GM12878 (cell line): ENCODE results near the gene NDUFV2. TPM values are rescaled to one million over a fixed set of nuclear protein-coding genes. Genes with fewer than 3 reads are reported as not detected.

Experiments
- ATAC-seq: fragments of 200-7000 bp; cut with Tn5 transposase; 3 replicates; pipeline ENCODE4 v1.9.1; 2020; ENCODE audit warnings: mild to moderate bottlenecking, moderate library complexity
- BruUV-seq: library from RNA; stranded (reverse); fragments of 400-500 nt; replicated peaks from 2 replicates; lab custom pipeline; 2021; lab: Mats Ljungman, UMichigan
- CTCF ChIA-PET: fragments of 300-600 bp; sonication (Branson Sonifier 250); formaldehyde crosslinking; extraction: SDS; loops from one replicate; lab custom pipeline; 2021; ENCODE audit warnings: inconsistent platforms; lab: Yijun Ruan, JAX
- POLR2A ChIA-PET: fragments of 350-600 bp; formaldehyde crosslinking; extraction: SDS; loops from one replicate; lab custom pipeline; 2021; ENCODE audit warnings: inconsistent platforms; lab: Charles Lee
- RAD21 ChIA-PET: fragments of 300-600 bp; sonication (Branson Sonifier 250); formaldehyde crosslinking; loops from one replicate; lab custom pipeline; 2023; ENCODE audit warnings: antibody characterized with exemption; ENCODE audit not compliant: unreplicated experiment; lab: Charles Lee
- SMC1A ChIA-PET: fragments of 300-600 bp; sonication (Branson Sonifier 250); formaldehyde crosslinking; loops from one replicate; lab custom pipeline; 2023; ENCODE audit not compliant: unreplicated experiment, uncharacterized antibody; lab: Charles Lee
- DNase-seq: peaks from one replicate; pipeline ENCODE4 v3.0.0-alpha.2; 2011; ENCODE audit warnings: low read depth, low spot score
- FAIRE-seq: peaks from 3 replicates; lab custom pipeline; 2011; peaks lifted over from hg19 to GRCh38; lab: Jason Lieb, UNC
- H2AFZ ChIP-seq: 2 replicates; pipeline ENCODE4 v1.6.0; 2011; ENCODE audit warnings: low read depth, low read length, control low read depth; ENCODE audit not compliant: control insufficient read depth
- H3K27ac ChIP-seq: 2 replicates; pipeline ENCODE4 v1.5.1; 2011; ENCODE audit warnings: control low read depth; ENCODE audit not compliant: control insufficient read depth, insufficient read depth
- H3K27me3 ChIP-seq, 2 experiments: replicated peaks in 1 of 2; 2 replicates each; pipeline versions ENCODE4 v1.6.0 to v1.6.1; 2011; ENCODE audit warnings: low read length in 1 of 2; ENCODE audit not compliant: control insufficient read depth in 2 of 2, insufficient read depth in 2 of 2
- H3K36me3 ChIP-seq, 2 experiments: 2 replicates each; pipeline ENCODE4 v1.5.1; 2011; ENCODE audit warnings: low read length in 1 of 2; ENCODE audit not compliant: control insufficient read depth in 2 of 2, insufficient read depth in 2 of 2
- H3K4me1 ChIP-seq: 2 replicates; pipeline ENCODE4 v1.6.1; 2011; ENCODE audit warnings: mild to moderate bottlenecking, low read length, moderate library complexity, mixed read lengths; ENCODE audit not compliant: control insufficient read depth, insufficient read depth
- H3K4me2 ChIP-seq: 2 replicates; pipeline ENCODE4 v1.6.0; 2011; ENCODE audit warnings: control low read depth; ENCODE audit not compliant: control insufficient read depth, insufficient read depth
- H3K4me3 ChIP-seq: fragments of 200-600 bp; sonication (generic); 2 replicates; pipeline ENCODE4 v1.5.1; 2016
- H3K79me2 ChIP-seq: 2 replicates; pipeline ENCODE4 v1.6.0; 2011; ENCODE audit warnings: low read length; ENCODE audit not compliant: control insufficient read depth, insufficient read depth
- H3K9ac ChIP-seq: 2 replicates; pipeline ENCODE4 v1.8.0; 2011; ENCODE audit warnings: low read length, control low read depth, mixed read lengths; ENCODE audit not compliant: control insufficient read depth, insufficient read depth
- H3K9me3 ChIP-seq: replicated peaks from 3 replicates; pipeline ENCODE4 v1.5.1; 2011; ENCODE audit warnings: mild to moderate bottlenecking, low read length; ENCODE audit not compliant: control insufficient read depth, insufficient read depth
- H4K20me1 ChIP-seq: 2 replicates; pipeline ENCODE4 v1.6.0; 2011; ENCODE audit not compliant: control insufficient read depth, insufficient read depth
- ASH2L ChIP-seq: fragments of 300-600, 200-600 bp; sonication (generic); IDR thresholded peaks from 2 replicates; pipeline ENCODE4 v1.6.1; 2017; ENCODE audit warnings: low read depth, mild to moderate bottlenecking, borderline replicate concordance
- CEBPZ ChIP-seq: fragments of 150-350 bp; IDR thresholded peaks from 2 replicates; pipeline ENCODE4 v1.6.1; 2016; ENCODE audit warnings: low read depth, low read length
- CHD2 ChIP-seq: IDR thresholded peaks from 2 replicates; pipeline ENCODE4 v1.6.1; 2011; ENCODE audit warnings: low read depth, low read length, improper control_type of control experiment, borderline replicate concordance
- CUX1 ChIP-seq: IDR thresholded peaks from 2 replicates; pipeline ENCODE4 v1.6.1; 2012; ENCODE audit warnings: improper control_type of control experiment, low read depth, low read length; ENCODE audit not compliant: insufficient replicate concordance
- EZH2 ChIP-seq: IDR thresholded peaks from 2 replicates; pipeline ENCODE4 v1.6.1; 2012; ENCODE audit warnings: low read depth, mild to moderate bottlenecking, control low read depth, inconsistent platforms, low read length, borderline replicate concordance; ENCODE audit not compliant: control insufficient read depth
- MTA3 ChIP-seq: IDR thresholded peaks from 2 replicates; pipeline ENCODE4 v1.6.1; 2012; ENCODE audit warnings: low read length, inconsistent platforms, borderline replicate concordance
- NFIC ChIP-seq: IDR thresholded peaks from 2 replicates; pipeline ENCODE4 v1.6.1; 2012; ENCODE audit warnings: low read depth, mild to moderate bottlenecking, inconsistent platforms, low read length, moderate library complexity
- NR2C1 ChIP-seq: fragments of 450-650 bp; IDR thresholded peaks from 2 replicates; pipeline ENCODE4 v1.6.1; 2017; ENCODE audit warnings: antibody characterized with exemption, mild to moderate bottlenecking, moderate library complexity
- SMAD1 ChIP-seq: fragments of 450-650 bp; IDR thresholded peaks from 2 replicates; pipeline ENCODE4 v1.6.1; 2018; ENCODE audit warnings: mild to moderate bottlenecking, low read depth; ENCODE audit not compliant: partially characterized antibody
- SP1 ChIP-seq: IDR thresholded peaks from one replicate; pipeline ENCODE4 v1.6.1; 2011; ENCODE audit warnings: low read depth, low read length
- STAT3 ChIP-seq: IDR thresholded peaks from 2 replicates; pipeline ENCODE4 v1.6.1; 2011; ENCODE audit warnings: low read depth, low read length, improper control_type of control experiment
- SUZ12 ChIP-seq: fragments of 200-600 bp; sonication (generic); IDR thresholded peaks from one replicate; pipeline ENCODE4 v1.6.1; 2018; ENCODE audit warnings: antibody characterized with exemption, mild to moderate bottlenecking; ENCODE audit not compliant: unreplicated experiment
- WGBS: methylation state at CpG from one replicate; pipeline ENCODE4 v1.1.6; 2016; ENCODE audit warnings: low lambda C conversion rate; ENCODE audit not compliant: insufficient replicate concordance, insufficient coverage; ENCODE audit errors: missing lambda C conversion rate; 5-methylcytosine and 5-hydroxymethylcytosine counted together
- in situ Hi-C: fragments of 300-500 bp; cut with MboI; formaldehyde crosslinking; loops from 9 replicates; pipeline ENCODE4 v1.14.3; 2018; ENCODE audit warnings: mixed read lengths
- intact Hi-C: fragments of 100-400 bp; cut with micrococcal nuclease; formaldehyde crosslinking; loops from one replicate; pipeline ENCODE4 v1.14.2; 2022; ENCODE audit not compliant: unreplicated experiment
- polyA plus RNA-seq, 11 experiments: library from polyadenylated mRNA; depleted of rRNA in 4 of 11; unstranded in 6 of 11; stranded (reverse) in 5 of 11; fragments of >200 nt; fragmentation: Nextera tagmentation in 4 of 11; fragmentation: Illumina TruSeq in 1 of 11; extraction: Ambion mirVana in 4 of 11; extraction: Trizol in 1 of 11; gene quantifications; 1 replicate in 1 of 11; 2 replicates in 10 of 11; pipeline versions ENCODE4 v1.2.1 to v1.2.3, GENCODE V29; 2011 to 2016; ENCODE audit warnings: inconsistent platforms in 2 of 11, missing spikeins in 2 of 11, low read depth in 1 of 11
- total RNA-seq, 4 experiments: library from RNA; depleted of rRNA in 3 of 4; stranded (reverse); fragments of >200 nt in 3 of 4; fragmentation: Illumina TruSeq in 1 of 4; extraction: Trizol in 1 of 4; gene quantifications; 2 replicates each; pipeline versions ENCODE4 v1.2.1 to v1.2.3, GENCODE V29; 2013 to 2021

NDUFV2 gene
- total and polyA plus RNA-seq, 10 of the 15 experiments (the other 5 are each of a cell fraction or from before 2014, with no cell fraction given), result 236 to 590 (median 321) TPM

GRCh38 chr18:9088252-9088651, 14.2 kb upstream of the NDUFV2 start:
- ATAC-seq, result no peak
- no peaks in the 10 kb centered on the region for H3K27me3 ChIP-seq
- no peak overlapping the region for H3K9ac ChIP-seq
- no peak overlapping the region for H3K4me2 ChIP-seq
- DNase-seq, result no peak
- ChIA-PET RAD21 (no interaction called here), POLR2A (no interaction called here), SMC1A (interaction anchor here (0.7 to 1.6 kb wide), 4 partner anchors 10 to 39 kb away, joined by 3 to 6 read pairs (median 4); no protein-coding TSS in a partner anchor), CTCF (no interaction called here)
- H3K4me1 ChIP-seq, result peaks cover under 1% of the 10 kb centered on the region; the same call in 1 of the 2 replicates
- no peak overlapping the region for H3K4me3 ChIP-seq
- no peak overlapping the region for H3K27ac ChIP-seq
- H3K36me3 ChIP-seq, result no peaks in the 10 kb centered on the region
- H3K79me2 ChIP-seq, result no peaks in the 10 kb centered on the region
- no TSS peak for BruUV-seq
- H3K9me3 ChIP-seq, result no peaks in the 10 kb centered on the region
- no peaks in the 10 kb centered on the region for H4K20me1 ChIP-seq
- 98% methylated on average over 5 of the region's 5 CpGs for WGBS
- intact Hi-C loops, result no loop called here
- in situ Hi-C loops, result no loop called here
- no peak for FAIRE-seq
- no peak overlapping the region for H2AFZ ChIP-seq
- no peak for TF ChIP-seq CUX1
- no peak for TF ChIP-seq CHD2
- TF ChIP-seq SP1, result no peak
- no peak for TF ChIP-seq EZH2
- no peak for TF ChIP-seq NR2C1
- TF ChIP-seq SUZ12, result no peak
- no peak for TF ChIP-seq CEBPZ
- TF ChIP-seq STAT3, result no peak
- no peak for TF ChIP-seq SMAD1
- no peak for TF ChIP-seq MTA3
- no peak for TF ChIP-seq ASH2L
- no peak for TF ChIP-seq NFIC
